ENCODE measurements around the gene FBXL19. TPM values are rescaled to one million over a fixed set of nuclear protein-coding genes. Genes with fewer than 3 reads are reported as not detected.
A peak's percentile ranks its signal among the peaks of the same experiment; 100 is the strongest.

Gene FBXL19
- total RNA-seq, 1 experiment from 2014 or later = 43.3 TPM

DNA sequence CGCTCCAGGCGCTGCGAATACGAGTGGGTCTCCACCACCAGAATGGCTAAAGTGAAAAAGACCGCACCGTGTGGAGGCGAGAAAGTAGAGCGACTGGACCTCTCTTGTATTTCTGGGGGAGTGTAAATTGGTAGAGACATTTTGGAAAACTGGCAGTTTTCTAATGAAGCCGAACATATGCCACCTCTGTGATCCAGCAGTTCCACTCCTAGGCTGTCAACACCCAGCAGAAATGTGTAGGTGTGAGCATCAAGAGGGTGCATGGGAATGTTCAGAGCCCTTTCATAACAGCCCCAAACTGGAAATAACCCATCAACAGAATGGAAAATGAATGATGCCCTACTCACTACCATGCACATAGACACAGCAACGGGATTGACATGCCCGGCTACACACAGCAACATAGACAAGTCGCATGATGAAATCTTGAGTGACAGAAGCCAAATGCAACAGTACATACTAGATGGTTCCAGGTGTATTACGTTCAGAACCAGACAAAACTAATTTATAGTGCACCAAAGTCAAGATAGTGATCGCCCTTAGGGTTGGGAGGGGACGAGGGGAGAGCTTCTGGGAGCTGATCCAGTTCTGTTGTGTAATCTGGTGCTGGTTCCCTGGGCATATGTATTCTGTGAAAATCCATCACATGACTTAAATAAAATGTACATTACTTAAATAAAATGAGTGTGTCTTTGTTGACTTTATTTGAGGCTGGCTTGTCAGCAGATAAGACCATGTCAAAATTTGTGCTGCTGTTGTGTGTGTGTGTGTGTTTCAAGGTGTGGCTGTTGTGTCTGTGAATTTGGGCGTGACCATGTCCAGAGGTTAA is 28.6 kb upstream of the FBXL19 start:
- no peak for DNase-seq (ENCODE audit: low spot score)

DNA sequence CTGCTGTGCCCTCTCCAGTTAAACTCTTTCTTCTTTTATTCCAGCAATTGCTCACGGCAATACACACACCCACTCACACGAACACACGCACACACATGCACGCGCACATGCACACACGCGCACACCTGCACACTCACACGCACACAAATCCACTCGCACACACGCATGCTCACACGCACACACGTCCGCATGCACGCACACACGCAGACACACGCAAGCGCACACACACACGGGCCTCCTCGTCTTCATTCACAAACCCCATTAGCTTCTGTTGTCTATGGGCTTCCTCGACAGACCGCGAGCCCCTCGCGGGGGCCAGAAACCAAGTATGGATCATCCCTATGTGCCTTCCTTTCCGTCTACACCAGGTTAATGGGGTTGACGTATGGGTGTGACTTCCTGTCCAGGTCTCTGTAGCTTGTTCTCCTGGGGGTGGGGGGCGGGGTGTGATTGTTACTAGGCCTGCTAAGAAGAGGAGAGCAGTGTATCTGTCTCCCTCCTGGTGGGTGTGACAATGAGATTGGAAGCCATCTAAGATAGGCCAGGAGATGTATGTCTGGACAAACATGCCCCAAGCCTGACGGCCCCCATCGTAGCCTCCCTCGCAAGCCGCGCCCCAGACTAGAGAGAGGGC is 27.6 kb upstream of the FBXL19 start:
- no peak for DNase-seq (ENCODE audit: low spot score)

DNA sequence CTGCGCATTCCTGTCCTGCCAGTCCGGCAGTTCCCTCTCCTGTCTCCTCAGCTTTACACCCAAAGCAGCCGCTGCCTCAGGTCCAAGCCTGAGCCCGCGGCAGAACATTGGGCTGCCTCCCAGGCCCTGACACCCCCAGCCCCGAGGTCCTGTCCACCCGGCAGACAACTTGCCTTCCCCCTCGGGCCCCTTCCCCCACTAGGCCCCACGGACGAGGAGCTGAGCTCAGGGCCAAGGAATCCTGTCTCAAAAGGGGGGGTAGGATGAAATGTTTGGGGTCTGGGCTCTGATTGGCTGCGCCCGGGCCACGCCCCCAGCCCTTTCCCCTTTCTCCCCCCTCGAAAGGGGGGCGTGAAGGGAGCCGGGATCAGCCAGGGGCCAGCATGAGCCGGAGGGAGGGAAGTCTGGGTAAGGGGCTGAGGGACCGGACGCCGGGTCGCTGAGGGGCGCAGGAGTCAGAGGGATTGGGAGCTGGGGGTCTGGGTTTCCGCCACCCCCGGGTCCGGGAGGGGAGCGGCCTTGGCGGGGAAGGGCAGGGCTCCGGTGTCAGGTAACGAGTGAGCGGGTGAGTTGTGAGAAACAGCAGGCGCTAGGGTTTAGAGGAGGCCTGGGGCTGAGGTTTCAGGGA is 27.0 kb upstream of the FBXL19 start, which contains the start of gene CTF1:
Gene CTF1, plus strand, starts transcription at position 354 of the 628 bp plus-strand sequence. Its CDS starts 30 bp downstream, at position 384.
- DNase-seq (ENCODE audit: low spot score) = no peak

DNA sequence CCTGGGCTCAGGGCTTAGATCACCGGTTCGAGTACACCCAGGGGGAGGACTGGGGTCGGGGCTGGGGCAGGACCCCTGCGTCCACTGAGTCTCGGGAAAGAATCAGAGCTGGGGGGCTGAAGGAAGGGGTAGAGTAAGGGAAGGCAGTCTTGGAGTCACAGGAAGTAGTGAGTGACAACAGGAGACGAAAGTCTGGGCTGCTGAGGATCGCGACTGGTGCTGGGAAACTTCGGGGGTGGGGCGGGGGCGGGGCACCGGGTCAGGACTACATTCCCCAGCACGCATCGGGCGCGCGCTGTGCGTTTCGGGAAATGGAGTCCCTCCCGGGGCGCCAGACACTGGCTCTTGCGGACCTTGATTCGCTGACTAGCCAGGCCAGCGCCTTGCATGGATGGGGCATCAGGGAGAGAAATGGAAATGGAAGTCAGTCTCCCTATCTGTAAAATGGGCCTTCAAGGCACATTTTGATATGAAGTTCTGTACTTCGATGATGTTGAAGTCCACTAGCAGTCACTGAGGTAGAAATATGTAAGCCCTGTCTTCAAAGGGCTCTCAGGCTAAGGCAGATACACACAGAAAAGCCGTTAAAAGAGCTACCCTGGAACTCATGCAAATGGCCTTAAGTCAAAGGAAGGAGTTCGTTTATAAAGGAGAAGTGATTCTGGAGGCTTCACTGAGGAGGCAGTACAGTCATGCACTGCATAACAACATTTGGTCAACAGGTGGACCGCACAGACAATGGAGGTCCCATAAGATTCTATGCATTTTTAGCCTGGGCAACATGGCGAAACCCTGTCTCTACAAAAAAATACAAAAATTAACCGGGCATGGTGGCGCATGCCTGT is 26.3 kb upstream of the FBXL19 start:
- DNase-seq (ENCODE audit: low spot score) = peak; percentile 61

DNA sequence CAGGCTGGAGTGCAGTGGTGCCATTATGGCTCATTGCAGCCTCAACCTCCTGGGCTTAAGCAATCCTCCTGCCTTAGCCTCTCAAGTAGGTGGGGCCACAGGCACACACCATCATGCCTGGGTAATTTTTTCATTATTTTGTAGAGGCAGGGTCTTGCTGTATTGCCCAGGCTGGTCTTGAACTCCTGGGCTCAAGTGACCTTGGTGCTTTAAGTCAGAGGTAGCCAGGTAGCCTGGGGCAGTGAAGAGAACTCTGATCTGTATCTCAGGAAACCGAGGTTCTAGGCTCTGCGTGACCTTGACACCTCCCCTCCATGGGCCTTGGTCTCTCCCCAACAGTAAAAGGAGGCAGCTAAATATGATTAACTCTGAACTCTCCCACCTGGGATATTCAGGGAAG is 23.6 kb upstream of the FBXL19 start:
- no peak for DNase-seq (ENCODE audit: low spot score)

DNA sequence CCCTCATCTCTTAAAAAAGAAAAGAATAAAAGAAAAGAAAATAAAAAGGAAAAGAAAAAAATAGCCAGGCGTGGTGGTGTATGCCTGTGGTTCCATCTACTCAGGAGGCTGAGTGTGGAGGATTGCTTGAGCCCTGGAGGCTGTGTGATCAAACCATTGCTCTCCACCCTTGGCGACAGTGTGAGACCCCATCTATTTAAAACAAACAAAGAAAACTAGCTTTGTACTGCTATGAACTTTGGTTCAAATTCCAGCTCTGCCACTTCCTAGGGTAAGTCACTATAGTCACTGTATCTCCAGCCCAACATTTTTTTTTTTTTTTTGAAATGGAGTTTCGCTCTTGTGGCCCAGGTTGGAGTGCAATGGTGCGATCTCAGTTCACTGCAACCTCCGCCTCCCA is 22.8 kb upstream of the FBXL19 start:
- no peak for DNase-seq (ENCODE audit: low spot score)

DNA sequence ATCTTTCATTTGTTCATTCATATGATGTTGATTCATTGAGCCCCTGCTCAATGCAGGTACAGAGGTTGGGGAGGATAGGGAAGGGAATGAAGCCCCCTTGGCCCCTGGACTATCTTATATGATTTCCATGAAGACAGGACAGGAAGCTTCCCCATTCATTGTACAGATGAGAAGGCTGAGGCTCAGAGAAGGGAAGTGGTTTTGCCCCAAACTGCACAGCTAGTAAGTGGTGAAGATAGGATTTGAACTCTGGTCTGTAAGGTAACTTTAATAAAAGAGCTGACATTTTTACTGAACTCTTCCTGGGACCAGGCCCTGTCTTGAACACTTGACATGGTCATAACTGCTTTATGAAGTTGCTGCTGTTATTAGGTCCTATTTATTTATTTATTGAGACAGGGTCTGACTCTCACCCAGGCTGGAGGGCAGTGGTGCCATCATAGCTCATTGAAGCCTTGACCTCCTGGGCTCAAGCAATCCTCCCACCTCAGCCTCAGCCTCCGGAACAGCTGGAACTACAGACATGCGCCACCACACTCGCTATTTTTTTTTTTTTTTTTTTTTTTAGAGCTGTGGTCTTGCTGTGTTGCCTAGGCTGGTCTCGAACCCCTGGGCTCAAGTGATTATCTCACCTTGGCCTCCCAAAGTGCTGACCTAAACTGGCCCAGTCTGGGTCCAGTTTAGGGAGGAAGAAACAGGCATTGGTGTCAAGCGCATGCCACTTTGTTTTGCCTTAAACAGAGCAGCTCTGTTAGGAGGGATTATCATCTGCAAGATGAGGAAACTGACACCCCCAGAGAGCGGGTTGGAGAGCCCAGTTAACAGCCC is 22.0 kb upstream of the FBXL19 start:
- DNase-seq (ENCODE audit: low spot score) = no peak

DNA sequence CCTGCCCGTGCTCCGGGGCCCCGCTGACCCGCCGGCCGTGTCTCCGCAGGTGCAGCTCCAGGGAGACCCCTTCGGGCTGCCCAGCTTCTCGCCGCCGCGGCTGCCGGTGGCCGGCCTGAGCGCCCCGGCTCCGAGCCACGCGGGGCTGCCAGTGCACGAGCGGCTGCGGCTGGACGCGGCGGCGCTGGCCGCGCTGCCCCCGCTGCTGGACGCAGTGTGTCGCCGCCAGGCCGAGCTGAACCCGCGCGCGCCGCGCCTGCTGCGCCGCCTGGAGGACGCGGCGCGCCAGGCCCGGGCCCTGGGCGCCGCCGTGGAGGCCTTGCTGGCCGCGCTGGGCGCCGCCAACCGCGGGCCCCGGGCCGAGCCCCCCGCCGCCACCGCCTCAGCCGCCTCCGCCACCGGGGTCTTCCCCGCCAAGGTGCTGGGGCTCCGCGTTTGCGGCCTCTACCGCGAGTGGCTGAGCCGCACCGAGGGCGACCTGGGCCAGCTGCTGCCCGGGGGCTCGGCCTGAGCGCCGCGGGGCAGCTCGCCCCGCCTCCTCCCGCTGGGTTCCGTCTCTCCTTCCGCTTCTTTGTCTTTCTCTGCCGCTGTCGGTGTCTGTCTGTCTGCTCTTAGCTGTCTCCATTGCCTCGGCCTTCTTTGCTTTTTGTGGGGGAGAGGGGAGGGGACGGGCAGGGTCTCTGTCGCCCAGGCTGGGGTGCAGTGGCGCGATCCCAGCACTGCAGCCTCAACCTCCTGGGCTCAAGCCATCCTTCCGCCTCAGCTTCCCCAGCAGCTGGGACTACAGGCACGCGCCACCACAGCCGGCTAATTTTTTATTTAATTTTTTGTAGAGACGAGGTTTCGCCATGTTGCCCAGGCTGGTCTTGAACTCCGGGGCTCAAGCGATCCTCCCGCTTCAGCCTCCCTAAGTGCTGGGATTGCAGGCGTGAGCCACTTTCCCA is 21.1 kb upstream of the FBXL19 start:
- peak; percentile 62 for DNase-seq (ENCODE audit: low spot score)

DNA sequence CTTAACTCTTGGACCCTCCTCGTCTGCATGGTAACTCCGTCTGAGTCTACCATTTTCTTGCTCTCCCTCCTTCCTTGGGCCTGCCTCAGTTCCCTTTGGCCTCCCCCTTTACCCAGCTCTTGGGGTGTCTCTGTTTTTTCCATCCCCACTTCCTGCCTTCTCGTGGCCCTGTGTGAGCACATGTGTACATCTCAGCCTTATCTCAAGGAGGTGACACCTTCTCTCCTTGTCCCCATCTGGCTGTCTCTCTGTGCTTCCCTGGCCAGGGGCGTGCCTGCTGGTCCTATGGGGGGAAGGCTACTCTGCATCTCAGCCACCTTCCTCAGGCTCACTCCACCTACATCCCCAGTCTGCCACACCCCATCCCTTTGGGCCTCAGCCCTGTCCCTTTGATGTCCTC is 20.4 kb upstream of the FBXL19 start:
- DNase-seq (ENCODE audit: low spot score) = no peak

DNA sequence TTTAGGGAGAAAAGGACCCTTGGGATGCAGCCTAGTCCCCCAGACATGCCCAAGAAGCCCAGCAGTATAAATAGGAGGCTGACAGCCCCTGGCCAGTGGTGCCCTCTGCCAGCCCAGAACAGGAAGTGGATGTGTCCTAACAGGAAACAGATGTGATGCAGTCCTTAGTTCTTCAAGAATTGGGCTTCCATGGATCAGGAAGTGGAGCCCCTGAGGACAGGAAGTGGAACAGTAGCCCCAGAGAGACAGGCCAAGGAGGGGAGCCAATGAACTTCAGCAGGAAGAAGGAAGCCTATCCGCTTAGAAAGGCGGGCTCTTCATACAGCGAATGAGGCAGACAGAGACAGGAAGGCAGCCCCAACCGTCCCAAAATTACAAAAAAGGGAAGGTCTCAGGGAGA is 19.8 kb upstream of the FBXL19 start:
- no peak for DNase-seq (ENCODE audit: low spot score)

DNA sequence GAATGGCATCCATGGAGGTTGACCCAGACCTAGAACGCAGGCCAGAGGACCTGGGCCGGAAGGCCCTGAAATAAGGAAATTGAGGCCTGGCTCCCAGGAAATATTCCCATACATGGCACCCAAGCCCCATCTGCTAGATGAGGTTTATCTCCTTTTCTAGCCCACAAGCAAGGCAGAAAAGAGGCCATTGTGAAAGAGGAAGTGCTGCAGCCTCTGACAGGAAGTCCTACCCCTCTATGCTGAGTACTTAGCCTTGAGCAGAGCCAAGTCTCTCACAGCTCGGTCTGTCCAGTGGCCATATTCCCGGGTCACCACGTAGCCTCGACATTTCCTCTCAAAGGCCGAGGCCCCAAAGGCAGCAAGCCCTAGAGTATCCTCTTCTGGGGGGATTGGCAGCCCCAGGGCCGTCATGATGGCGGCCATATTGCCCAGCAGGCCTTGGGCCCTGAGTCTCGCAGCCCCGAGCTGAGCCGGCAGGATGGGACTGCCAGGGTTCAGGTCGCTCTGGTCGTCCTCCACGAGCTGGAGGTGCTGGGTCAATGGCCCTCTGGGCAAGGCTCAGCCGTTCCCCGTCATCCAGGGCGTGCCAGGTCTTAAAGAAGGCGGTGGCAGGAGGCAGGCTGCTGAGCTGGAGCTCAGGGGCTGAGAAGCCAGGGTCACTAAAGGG is 19.1 kb upstream of the FBXL19 start:
- DNase-seq (ENCODE audit: low spot score) = no peak

DNA sequence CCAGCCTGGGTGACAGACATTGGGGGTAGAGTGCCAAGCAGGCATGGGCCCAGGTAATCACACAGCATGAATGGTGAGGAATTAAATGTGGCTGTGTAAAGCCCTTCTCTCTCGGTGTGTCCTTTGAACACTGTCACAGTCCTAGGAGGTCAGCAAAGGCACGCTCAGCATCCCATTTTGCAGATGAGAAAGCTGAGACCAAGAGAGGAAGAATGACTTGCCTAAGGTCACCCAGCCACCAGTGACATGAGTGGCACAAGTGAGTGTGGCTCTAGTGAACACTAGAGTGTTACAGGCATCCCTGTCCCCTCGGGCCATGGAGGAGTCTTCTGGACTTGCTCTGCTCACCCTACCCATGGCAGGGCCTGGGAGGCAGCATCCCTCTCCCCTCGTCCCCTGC is 16.3 kb upstream of the FBXL19 start:
- DNase-seq (ENCODE audit: low spot score) = no peak

DNA sequence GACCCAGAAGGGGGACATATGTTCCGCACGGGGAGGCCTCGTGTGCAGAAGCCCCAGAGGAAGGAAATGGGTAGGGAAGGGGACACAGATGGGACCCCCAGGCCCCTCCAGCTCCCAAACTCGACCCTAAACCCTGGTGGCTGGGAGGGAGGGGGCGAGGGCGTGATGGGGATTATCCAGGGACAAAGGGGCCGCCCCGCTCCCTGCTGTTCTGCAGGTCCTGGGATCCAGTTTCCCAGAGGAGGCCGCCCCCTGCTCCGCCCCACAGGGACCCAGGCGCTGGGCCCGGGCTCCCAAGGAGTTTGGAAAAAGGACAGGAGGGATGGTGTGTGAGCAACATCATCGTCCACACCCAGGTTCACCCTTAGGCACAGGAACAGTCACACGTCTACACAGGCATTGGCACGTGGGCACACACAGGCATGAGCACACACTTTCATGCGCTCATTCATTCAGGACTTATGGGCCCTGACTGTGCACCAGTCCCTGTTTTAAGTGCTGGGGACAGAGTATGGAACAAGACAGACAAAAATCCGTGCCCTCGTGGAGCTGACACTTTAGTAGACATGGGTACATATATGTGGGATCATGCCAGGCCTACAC is 12.8 kb upstream of the FBXL19 start:
- no peak for DNase-seq (ENCODE audit: low spot score)

DNA sequence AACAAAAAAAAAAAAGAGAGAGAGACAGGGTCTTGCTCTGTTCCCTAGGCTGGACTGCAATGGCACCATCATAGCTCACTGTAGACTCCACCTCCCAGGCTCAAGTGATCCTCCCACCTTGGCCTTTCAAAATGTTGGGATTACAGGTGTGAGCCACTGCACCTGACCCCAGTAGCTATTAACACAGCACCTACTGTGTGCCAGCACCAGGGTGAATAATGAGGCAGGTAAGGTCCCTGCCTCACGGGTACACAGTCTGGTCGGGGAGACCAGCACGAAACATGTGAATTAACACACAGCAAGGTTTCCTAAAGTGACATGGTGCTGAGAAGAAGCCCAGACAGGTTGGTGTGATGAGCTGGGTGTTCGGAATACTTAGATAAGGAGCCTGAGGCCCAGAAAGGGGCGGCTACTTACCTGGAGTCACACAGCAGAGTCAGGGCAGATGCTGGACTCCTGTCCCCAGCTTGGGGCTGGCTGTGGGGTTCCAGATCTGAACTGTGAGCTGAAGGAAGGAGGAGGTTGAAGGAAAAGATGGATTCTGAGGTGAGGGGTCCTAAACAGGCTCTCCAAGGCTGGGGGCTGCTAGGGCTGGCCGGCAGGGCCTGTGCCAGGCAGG is 10.5 kb upstream of the FBXL19 start:
- DNase-seq (ENCODE audit: low spot score) = no peak

DNA sequence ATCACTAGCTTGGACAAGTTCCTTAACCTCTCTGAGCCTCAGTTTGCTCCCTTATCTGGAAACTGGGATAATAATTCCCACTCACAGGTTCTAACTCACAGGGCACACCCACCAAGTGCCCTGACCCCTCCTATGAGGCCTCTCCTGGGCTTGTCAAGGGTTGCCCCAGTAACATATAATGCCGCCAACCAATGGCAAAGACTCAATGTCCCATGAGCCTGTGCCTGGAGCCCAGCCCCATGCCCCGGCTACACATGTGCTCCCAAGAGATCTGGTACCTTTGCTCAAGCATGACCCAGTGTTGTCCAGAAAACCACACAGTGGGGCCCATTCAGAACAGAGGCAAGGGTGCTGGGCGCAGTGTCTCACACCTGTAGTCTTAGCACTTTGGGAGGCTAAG is 8.5 kb upstream of the FBXL19 start:
- DNase-seq (ENCODE audit: low spot score) = no peak

DNA sequence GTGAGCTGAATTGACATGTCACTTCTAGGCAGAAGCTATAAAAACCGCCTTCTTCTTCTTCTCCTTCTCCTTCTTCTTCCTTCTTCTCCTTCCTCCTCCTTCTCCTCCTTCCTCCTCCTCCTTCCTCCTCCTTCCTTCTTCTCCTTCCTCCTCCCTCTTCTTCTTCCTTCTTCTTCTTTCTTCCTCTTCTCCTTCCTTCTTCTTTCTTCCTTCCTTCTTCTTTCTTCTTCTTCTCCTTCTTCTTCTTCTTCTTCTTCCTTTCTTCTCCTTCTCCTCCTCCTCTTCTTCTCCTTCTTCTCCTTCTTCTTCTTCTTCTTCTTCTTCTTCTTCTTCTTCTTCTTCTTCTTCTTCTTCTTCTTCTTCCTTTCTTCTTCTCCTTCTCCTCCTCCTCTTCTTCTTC is 4.8 kb upstream of the FBXL19 start:
- DNase-seq (ENCODE audit: low spot score) = no peak

DNA sequence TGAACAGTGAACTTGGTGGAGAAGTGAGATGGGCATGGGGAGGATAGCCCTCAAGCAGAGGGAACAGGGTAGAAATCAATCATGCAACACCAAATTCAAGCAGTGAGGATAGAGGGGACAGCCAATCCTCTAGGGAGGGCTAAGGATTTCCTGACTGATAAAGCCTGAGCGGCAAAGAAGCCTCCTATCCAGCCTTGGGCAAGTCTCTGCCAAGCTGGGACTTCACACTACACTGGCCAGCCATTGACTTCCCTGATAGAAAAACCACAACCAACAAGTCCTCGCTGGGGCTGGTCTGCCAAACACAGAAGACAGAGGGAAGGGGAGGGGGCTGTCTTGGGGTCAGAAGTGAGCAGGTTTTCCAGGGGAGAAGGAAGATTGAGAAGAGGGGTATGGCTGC is 2.5 kb upstream of the FBXL19 start:
- DNase-seq (ENCODE audit: low spot score) = no peak

DNA sequence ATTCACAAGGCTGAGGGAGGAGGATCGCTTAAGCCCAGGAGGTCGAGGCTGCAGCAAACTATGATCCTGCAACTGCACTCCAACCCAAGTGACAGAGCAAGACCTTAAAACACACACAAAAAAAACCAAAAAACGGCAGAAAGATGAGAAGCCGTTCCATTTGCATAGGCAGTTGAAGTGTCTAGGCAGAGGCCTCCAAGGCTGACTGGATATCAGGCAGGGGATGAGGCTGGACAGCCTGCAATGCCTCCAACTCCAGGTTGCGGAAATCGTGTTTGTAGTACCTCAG is 2.0 kb upstream of the FBXL19 start:
- no peak for DNase-seq (ENCODE audit: low spot score)
